Heart right ventricle (tissue), 16 donors: ENCODE measurements around the gene BCCIP. TPM values are rescaled to one million over a fixed set of nuclear protein-coding genes. Genes with fewer than 3 reads are reported as not detected.
A peak's percentile ranks its signal among the peaks of the same experiment; 100 is the strongest.

Source experiments
- ATAC-seq, 8 donors: fragments of 200-7000 bp; cut with Tn5 transposase; one replicate each; pipeline ENCODE4 v1.9.1; 2020; ENCODE audit warnings: mild to moderate bottlenecking in 8 of 8, moderate library complexity in 8 of 8, moderate number of reproducible peaks in 1 of 8
- DNase-seq, 2 donors: peaks; one replicate each; pipeline ENCODE4 v3.0.0-alpha.2; 2020
- H3K27ac ChIP-seq, 10 donors: fragments of 200-600 bp; sonication (generic) in 2 of 10; one replicate each; pipeline versions ENCODE4 v1.5.0 to v1.8.0; 2020 to 2022; ENCODE audit warnings: mild to moderate bottlenecking in 3 of 10
- H3K27me3 ChIP-seq, 7 donors: fragments of 200-600 bp; one replicate each; pipeline ENCODE4 v1.8.0; 2021 to 2022; ENCODE audit warnings: mild to moderate bottlenecking in 2 of 7
- H3K36me3 ChIP-seq, 9 donors: fragments of 200-600 bp; sonication (generic) in 1 of 9; one replicate each; pipeline versions ENCODE4 v1.5.0 to v1.8.0; 2020 to 2022; ENCODE audit warnings: mild to moderate bottlenecking in 2 of 9
- H3K4me1 ChIP-seq, 9 donors: fragments of 200-600 bp; sonication (generic) in 1 of 9; one replicate each; pipeline versions ENCODE4 v1.5.0 to v1.8.0; 2020 to 2022; ENCODE audit warnings: mild to moderate bottlenecking in 4 of 9
- H3K4me3 ChIP-seq, 10 donors: fragments of 200-600 bp; sonication (generic) in 2 of 10; one replicate each; pipeline versions ENCODE4 v1.5.0 to v1.8.0; 2020 to 2022; ENCODE audit warnings: mild to moderate bottlenecking in 7 of 10, moderate library complexity in 2 of 10
- H3K9me3 ChIP-seq, 11 donors: fragments of 200-600 bp in 10 of 11; sonication (generic) in 2 of 11; one replicate each; pipeline versions ENCODE4 v1.5.0 to v1.8.0; 2013 to 2022; ENCODE audit warnings: mild to moderate bottlenecking in 2 of 11, control low read depth in 1 of 11, moderate library complexity in 1 of 11
- CTCF ChIP-seq, 9 donors: fragments of 200-600 bp; sonication (generic) in 2 of 9; IDR thresholded peaks; one replicate each; pipeline versions ENCODE4 v1.5.0 to v1.8.0; 2021 to 2022; ENCODE audit warnings: antibody characterized with exemption in 9 of 9, mild to moderate bottlenecking in 5 of 9, moderate library complexity in 1 of 9
- WGBS, 2 donors: extraction: QIAGEN DNeasy Blood & Tissue Kit; methylation state at CpG; one replicate each; pipeline ENCODE4 v1.1.7; 2013; ENCODE audit warnings: inconsistent platforms in 1 of 2; 5-methylcytosine and 5-hydroxymethylcytosine counted together
- intact Hi-C, 10 donors: fragments of 100-400 bp; cut with DNase I; formaldehyde crosslinking; loops; one replicate each; pipeline versions ENCODE4 v1.11.1 to v1.14.2; 2022
- long read RNA-seq, 3 donors: library from polyadenylated mRNA; unstranded; transcript quantifications; one replicate each; pipeline ENCODE4 v2.0.0, GENCODE V29; 2020 to 2021
- polyA plus RNA-seq, 2 donors: library from polyadenylated mRNA; stranded (reverse); fragments of 200-250 nt; gene quantifications; one replicate each; pipeline ENCODE4 v1.2.3, GENCODE V29; 2013
- total RNA-seq, 10 donors: library from RNA; stranded (reverse); fragmentation: NEBNext Ultra II Directional in 3 of 10; extraction: Animal tissue kit (Norgen Biotek cat#: 25700) in 3 of 10; gene quantifications; one replicate each; pipeline versions ENCODE4 v1.2.1 to v1.2.4, GENCODE V29; 2021 to 2023
- donor health status: Arrhythmogenic right ventricular cardiomyopathy.
- donor health status: ischemic (EF 13 %, LVEDD 7.1; RV severe dilation, severe dysfunction).
- donor health status: healthy with polysubstance abuse.
- donor health status: DM: no; HTN: yes; CAD: no.
- donor health status: DM: no; HTN: no; CAD: no.
- donor health status: ischemic (EF 25% LVEDD 6.9; RV normal size, moderate dysfunction).
- donor health status: ischemic (EF 25% LVEDD 5.7; RV mildly dilated, moderate dysfunction).
- donor health status: healthy.
- donor health status: DM: yes; HTN: yes; CAD: no.
- donor health status: Ischemic cardiomyopathy.
- donor health status: ischemic (EF 35%, LVEDD 5.7; RV mildly dilated, moderate dysfunction).
- donor health status: nonischemic (EF 11% LVEDD 7.7; RV severe dilation, severe dysfunction).
- donor health status: DM: yes; HTN: yes; CAD: no.
- donor health status: PGD.
- donor health status: ischemic (EF 29% LVEDD 5.4; RV normal size, mild dysfunction).
- donor health status: nonischemic (EF 23%, LVEDD 6.1; RV moderate dilation, normal function).

The BCCIP gene
- 10 to 100 TPM; 35.6 to 53.1 (median 44.3) TPM for total RNA-seq
- 10 to 100 TPM; 56.1 to 67.0 TPM for polyA plus RNA-seq
- long read RNA-seq, donor 1, transcript BCCIP-202 (7 exons, 2,337 nt): minor isoform, 12 of 43 reads
- long read RNA-seq, donor 1, transcript BCCIP-201 (7 exons, 1,236 nt): major isoform, 21 of 43 reads
- long read RNA-seq, donor 1, partial matches to known transcripts: 2 of 43 reads
- long read RNA-seq, donor 1, other reads (novel, unspliced or antisense): 4 of 43 reads
- long read RNA-seq, donor 2, transcript BCCIP-202 (7 exons, 2,337 nt): major isoform, 15 of 40 reads
- long read RNA-seq, donor 2, transcript BCCIP-201 (7 exons, 1,236 nt): minor isoform, 12 of 40 reads
- long read RNA-seq, donor 2, transcript BCCIP-203 (8 exons, 1,433 nt): minor isoform, 6 of 40 reads
- long read RNA-seq, donor 2, partial matches to known transcripts: 0 of 40 reads
- long read RNA-seq, donor 2, other reads (novel, unspliced or antisense): 7 of 40 reads
- long read RNA-seq, donor 3, transcript BCCIP-201 (7 exons, 1,236 nt): major isoform, 33 of 90 reads
- long read RNA-seq, donor 3, transcript BCCIP-202 (7 exons, 2,337 nt): minor isoform, 19 of 90 reads
- long read RNA-seq, donor 3, transcript BCCIP-203 (8 exons, 1,433 nt): minor isoform, 17 of 90 reads
- long read RNA-seq, donor 3, partial matches to known transcripts: 11 of 90 reads
- long read RNA-seq, donor 3, other reads (novel, unspliced or antisense): 10 of 90 reads

DNA sequence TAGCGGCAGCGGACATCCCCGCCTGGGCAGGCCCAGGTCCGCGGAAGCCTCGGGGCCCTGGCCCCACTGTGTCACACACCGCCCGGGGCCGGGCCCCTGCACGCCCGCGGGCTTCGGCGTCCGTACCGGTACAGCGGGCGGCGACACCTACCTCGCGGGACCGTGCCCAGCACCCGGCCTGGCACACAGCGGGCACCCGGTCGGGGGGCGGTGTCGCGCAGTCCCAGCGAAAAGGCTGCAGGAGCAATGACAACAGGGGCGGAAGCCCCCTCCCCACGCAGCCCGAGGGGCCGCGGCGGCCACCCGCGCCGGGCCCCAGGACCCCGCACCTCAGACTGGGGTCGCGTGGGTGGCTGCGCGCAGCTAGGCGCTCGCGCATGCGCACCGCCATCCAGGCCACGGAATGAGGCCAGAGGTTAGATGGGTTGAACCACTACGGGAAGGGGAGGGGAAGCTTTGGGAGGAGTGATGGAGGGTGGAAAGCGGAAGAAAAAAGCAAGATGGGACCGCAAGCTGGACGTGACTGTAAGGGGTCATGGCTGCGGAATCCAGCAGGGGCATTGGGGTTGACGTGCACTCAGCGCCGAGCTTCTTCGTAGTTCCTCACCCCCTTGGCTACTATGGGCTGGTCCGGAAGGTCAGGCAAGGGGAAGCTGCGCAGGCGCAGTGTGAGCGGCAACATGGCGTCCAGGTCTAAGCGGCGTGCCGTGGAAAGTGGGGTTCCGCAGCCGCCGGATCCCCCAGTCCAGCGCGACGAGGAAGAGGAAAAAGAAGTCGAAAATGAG is at the start of gene BCCIP, which contains the start of gene UROS:
Gene BCCIP (plus strand): TSS at position 669 of the 785 bp plus-strand sequence. CDS start 12 bp downstream, at position 681.
Gene UROS (minus strand): TSS at position 381 of the 785 bp plus-strand sequence. CDS start 6,759 bp downstream, outside the sequence.
- peak; percentile 92 for DNase-seq
- no peaks in the 10 kb centered on the region for H3K27me3 ChIP-seq
- peak within 1 kb of the TSS; percentile 76 to 100 (median 93) for H3K4me3 ChIP-seq
- peak; percentile 93 to 98 (median 96) for ATAC-seq
- 1% methylated on average over 73 to 74 of the region's 74 CpGs for WGBS, 2 donors
- H3K4me1 ChIP-seq: peaks cover 15 to 47% (median 32%) of the 10 kb centered on the region in 9 donors
- intact Hi-C loops: loop anchor here in 4 of 10 donors (5.0 to 10.0 kb wide), 3 partner anchors 98 to 656 kb away; no protein-coding TSS in a partner anchor
- TF ChIP-seq CTCF (IDR thresholded peaks at IDR 0.05): peak in 1 of 9 donors; percentile 9
- peaks cover 0 to 35% (median 16%) of the 10 kb centered on the region in 9 donors for H3K36me3 ChIP-seq
- no peaks in the 10 kb centered on the region for H3K9me3 ChIP-seq
- peak within 1 kb of the TSS; percentile 80 to 99 (median 91) for H3K27ac ChIP-seq

GRCh38 chr10:125773687-125774543 is 49.4 kb upstream of the BCCIP start:
- Histone ChIP-seq H3K27ac (no peak overlapping the region), H3K27me3 (peaks cover 0 to 12% (median 4%) of the 10 kb centered on the region in 7 donors), H3K9me3 (no peaks in the 10 kb centered on the region), H3K36me3 (no peaks in the 10 kb centered on the region), H3K4me1 (peaks cover 0 to 6% (median 0%) of the 10 kb centered on the region in 9 donors), H3K4me3 (peak overlapping the region in 6 of 10 donors; percentile 24 to 45 (median 34))
- peak in 1 of 8 donors; percentile 46 for ATAC-seq
- intact Hi-C loops: no loop called here
- WGBS, 2 donors: 70 to 81% methylated on average over 70 to 75 of the region's 75 CpGs
- no peak for DNase-seq
- no peak for TF ChIP-seq CTCF (IDR thresholded peaks at IDR 0.05)

DNA sequence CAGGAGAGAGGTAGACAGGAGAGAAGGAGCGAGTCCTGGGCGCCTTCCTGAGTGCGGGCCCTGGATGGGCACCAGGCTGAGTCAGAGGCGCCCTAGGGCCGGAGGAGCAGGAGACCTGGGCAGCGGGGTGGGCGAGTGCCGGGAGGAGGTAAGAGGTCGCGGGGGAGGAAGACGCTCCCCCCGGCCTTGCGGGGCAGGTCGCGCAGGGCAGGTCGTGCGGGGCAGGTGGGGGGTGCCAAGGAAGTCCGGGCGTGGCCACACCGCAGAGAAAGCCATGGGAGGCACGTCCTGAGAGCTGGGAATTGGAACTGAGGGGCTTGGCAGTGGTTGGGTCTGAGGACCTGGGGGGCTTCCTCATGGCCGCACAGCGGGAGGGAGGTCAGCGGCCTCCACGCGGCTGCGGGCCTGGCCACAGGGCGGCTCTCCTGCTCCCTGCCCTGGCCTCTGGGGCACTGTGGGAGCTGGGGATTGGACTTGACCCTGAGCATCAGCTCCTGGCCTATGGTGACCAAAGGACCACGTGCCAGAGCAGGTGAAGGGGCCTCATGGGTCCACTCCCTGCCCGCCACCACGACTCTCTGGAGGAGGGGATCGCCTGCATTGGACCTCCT is 48.7 kb upstream of the BCCIP start:
- Histone ChIP-seq H3K4me1 (no peaks in the 10 kb centered on the region), H3K27me3 (peaks cover 0 to 12% (median 4%) of the 10 kb centered on the region in 7 donors), H3K27ac (no peak overlapping the region), H3K36me3 (no peaks in the 10 kb centered on the region), H3K4me3 (no peak overlapping the region), H3K9me3 (no peaks in the 10 kb centered on the region)
- intact Hi-C loops: no loop called here
- ATAC-seq: no peak
- no peak for DNase-seq
- TF ChIP-seq CTCF (IDR thresholded peaks at IDR 0.05): no peak
- WGBS, 2 donors: 92 to 93% methylated on average over 32 of the region's 32 CpGs
